Heart left ventricle (tissue), 13 donors: ENCODE results near the gene CABLES2.

Experiments used
- CTCF ChIP-seq, 12 donors: fragments of 200-600 bp; sonication (generic) in 4 of 12; IDR thresholded peaks; one replicate each; pipeline versions ENCODE4 v1.5.0 to v1.8.0; 2018 to 2022; ENCODE audit warnings: antibody characterized with exemption in 12 of 12, mild to moderate bottlenecking in 5 of 12
- POLR2A ChIP-seq, 2 donors: fragments of 450-650 bp; IDR thresholded peaks; one replicate each; pipeline ENCODE4 v1.6.1; 2017; ENCODE audit warnings: antibody characterized with exemption in 2 of 2, mild to moderate bottlenecking in 2 of 2, moderate library complexity in 2 of 2
- donor health status: ischemic (EF 13 %, LVEDD 7.1; RV severe dilation, severe dysfunction).
- donor health status: DM: no; HTN: yes; CAD: no.
- donor health status: DM: no; HTN: no; CAD: no.
- donor health status: ischemic (EF 25% LVEDD 6.9; RV normal size, moderate dysfunction).
- donor health status: ischemic (EF 25% LVEDD 5.7; RV mildly dilated, moderate dysfunction).
- donor health status: ischemic (EF 35%, LVEDD 5.7; RV mildly dilated, moderate dysfunction).
- donor health status: nonischemic (EF 11% LVEDD 7.7; RV severe dilation, severe dysfunction).
- donor health status: DM: yes; HTN: yes; CAD: no.
- donor health status: PGD.
- donor health status: ischemic (EF 29% LVEDD 5.4; RV normal size, mild dysfunction).
- donor health status: nonischemic (EF 23%, LVEDD 6.1; RV moderate dilation, normal function).

GRCh38 chr20:62401331-62401779 is 5.7 kb downstream of the CABLES2 start:
- TF ChIP-seq POLR2A (IDR thresholded peaks at IDR 0.05), result no peak
- TF ChIP-seq CTCF (IDR thresholded peaks at IDR 0.05), result peak in 2 of 12 donors; percentile 5 to 12
